Fibroblast of mammary gland (primary cell): ENCODE data around the gene VAMP7.

ENCODE experiments used
- DNase-seq: peaks from one replicate; pipeline ENCODE4 v3.0.0-alpha.2; 2010; ENCODE audit warnings: low read depth
- H3K4me3 ChIP-seq: 2 replicates; pipeline ENCODE4 v1.5.1; 2011; ENCODE audit warnings: low read depth, mild to moderate bottlenecking, low read length, moderate library complexity; ENCODE audit not compliant: control insufficient read depth
- CTCF ChIP-seq: conservative IDR thresholded peaks from 2 replicates; pipeline ENCODE4 v1.5.1; 2011; ENCODE audit warnings: low read depth, low read length, inconsistent platforms; ENCODE audit not compliant: control insufficient read depth, insufficient read depth

The VAMP7 gene

GRCh38 chrX:155870958-155871357 is 10.2 kb upstream of the VAMP7 start:
- DNase-seq, result no peak
- TF ChIP-seq CTCF, result no peak
- no peak overlapping the region for H3K4me3 ChIP-seq

GRCh38 chrX:155871934-155872333 is 9.2 kb upstream of the VAMP7 start:
- no peak overlapping the region for H3K4me3 ChIP-seq
- no peak for TF ChIP-seq CTCF
- no peak for DNase-seq

- no peak for DNase-seq
- no peak overlapping the region for H3K4me3 ChIP-seq
Observed at GRCh38 chrX:155873188-155873587, 8.0 kb upstream of the VAMP7 start.

DNA sequence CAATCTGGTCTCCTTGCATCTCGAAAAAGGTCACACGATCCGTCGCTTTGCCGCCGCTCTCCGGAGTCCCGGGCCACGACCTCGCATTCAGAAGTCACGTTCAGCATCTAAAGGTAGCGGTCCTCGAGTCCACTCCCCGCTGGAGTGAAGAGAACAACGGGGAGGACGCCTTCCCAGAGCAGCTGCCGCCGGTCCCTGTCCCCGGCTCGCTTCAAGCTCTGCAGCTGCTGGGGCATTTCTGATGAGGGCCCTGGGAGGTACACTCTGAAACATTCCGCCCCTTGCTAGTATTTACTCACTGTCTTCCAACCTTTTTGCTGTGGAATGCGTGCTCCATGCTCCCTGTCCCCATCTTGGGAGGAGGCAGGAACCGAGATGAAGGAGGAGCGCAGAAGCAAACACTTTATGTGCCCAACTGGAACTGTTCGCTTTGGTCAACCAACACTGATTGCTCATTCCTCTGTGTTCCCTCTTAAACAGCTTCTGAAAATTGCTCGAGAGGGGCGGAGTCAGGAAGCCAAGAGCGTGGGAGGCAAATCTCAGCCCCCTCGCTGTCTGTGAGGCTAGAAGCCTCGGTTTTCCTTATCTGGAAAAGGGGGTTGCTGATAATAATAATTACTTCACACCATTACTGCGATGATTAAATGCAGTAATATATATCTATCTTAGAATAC is 6.4 kb upstream of the VAMP7 start:
- no peak overlapping the region for H3K4me3 ChIP-seq
- no peak for DNase-seq
- no peak for TF ChIP-seq CTCF

More at GRCh38 chrX:155873188-155873587, 8.0 kb upstream of the VAMP7 start:
- TF ChIP-seq CTCF, result no peak

DNA sequence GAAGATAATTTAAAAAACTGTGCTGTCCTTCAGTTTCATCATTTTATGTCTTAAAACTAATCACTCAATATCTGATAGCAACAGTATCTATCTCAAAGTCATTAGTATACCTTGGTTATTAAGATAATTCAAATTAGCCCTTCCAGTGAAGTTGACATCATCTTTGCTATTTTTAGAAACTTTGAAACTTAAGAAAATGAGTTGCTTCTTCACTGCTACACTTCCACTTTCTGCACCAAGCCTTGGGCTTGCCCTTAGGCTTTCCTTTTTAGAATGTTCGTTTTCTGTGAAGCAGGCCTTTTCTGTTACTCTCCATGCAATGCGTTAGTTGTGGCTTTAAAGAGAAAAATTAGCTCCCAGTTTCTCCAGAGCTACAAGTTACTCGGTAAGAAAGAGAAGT is 4.4 kb upstream of the VAMP7 start:
- no peak for DNase-seq
- no peak for TF ChIP-seq CTCF
- H3K4me3 ChIP-seq, result no peak overlapping the region

DNA sequence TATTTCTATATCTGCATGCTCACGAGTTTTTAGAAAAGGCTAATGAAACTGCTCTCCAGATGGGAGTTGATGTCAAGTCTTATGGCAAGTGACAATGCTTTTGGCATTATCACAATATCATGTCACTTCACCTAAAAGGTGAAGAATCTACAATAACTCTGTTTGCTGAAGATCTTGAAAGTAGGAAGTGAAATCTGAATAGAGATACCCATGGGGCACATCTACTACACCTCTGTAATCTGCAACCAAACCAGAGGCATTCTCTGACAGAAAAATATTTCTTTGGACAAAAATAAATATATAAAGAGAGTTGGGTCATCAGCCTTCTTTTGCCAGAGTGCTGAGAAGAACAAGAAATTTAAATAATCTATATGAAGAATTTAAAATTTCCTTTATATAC is 3.9 kb upstream of the VAMP7 start:
- no peak overlapping the region for H3K4me3 ChIP-seq
- TF ChIP-seq CTCF, result no peak
- no peak for DNase-seq
